NOMO-1 treated with DMSO at 0.1 percent for 48 hours (cell line): Measurements from ENCODE around the gene NFATC3.

ENCODE experiments used
- DNase-seq: peaks from one replicate; lab custom pipeline; 2025; ENCODE audit not compliant: unreplicated experiment; lab: John Stamatoyannopoulos, UW

NFATC3 gene

DNA sequence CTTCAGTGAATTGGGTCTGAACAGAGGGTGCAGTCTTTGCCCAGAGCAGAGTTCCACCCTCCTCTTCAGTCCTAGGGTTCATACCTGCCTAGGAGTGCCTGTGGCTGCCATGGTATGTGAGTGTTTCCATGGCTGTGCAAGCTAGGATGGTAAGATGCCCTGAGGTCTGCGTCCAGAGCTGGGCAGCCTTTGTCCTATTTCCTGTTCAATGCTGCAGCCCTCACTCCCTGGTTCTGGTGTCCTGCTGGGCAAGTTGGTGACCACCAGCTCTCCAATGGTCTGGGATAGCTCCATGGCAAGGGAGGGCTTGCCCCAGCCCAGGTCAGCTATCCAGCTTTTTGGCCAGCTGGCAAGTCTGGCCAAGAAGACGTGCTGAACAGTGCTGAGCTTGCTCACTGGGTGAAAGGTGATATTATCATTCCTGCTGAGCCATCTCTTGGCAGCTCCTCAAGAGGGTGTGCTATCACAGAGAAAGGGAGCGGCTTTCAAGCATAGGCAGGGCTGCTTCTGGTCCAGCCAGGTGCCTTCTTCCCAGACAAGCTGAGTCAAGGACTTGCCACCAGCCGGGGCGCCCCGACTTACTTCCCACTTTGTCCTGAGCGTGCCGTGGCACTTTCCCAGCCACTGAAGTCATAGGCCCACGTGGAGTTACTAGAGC lies 13.0 kb upstream of the NFATC3 start:
- DNase-seq, result no peak

DNA sequence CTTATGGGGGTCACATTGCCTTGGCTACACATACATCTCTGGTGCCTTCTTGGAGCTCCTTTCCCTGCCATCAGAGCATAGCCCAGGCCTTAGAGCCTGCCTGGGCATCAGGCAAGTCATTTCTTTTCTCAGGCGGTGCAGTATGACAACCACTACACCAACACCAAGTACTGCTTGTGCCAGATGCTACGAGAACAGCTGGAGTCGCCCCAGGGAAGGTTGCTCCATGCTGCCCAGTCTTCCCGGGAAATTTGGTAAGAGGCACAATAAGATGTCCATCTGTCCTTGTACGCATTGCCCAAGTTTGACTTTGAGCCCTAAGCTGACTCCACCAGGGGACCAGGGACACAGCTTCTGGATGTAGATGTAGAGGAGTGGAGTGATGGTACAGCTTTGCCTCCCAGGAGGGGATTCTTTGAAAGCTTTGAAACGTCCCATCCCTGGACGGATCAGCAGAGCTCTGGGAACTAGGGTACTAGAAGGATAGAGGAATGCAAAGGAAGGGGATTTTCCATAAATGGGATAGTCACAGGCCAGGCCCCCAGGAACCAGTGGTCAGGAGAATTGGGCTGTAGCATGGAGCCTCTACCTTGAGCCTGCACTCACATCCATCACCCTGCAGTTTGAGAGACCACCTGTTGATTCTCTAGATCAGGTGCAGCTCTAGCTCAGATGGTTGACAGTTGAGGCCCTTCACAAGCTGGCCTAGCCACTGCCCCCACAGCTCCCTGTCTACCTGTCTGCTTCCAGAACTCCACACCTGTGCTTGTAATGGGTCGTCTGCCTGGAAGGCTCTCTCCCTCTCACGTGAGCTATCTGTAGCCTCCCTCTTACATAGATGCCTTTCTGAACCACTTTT lies 11.0 kb upstream of the NFATC3 start:
- DNase-seq, result no peak

DNA sequence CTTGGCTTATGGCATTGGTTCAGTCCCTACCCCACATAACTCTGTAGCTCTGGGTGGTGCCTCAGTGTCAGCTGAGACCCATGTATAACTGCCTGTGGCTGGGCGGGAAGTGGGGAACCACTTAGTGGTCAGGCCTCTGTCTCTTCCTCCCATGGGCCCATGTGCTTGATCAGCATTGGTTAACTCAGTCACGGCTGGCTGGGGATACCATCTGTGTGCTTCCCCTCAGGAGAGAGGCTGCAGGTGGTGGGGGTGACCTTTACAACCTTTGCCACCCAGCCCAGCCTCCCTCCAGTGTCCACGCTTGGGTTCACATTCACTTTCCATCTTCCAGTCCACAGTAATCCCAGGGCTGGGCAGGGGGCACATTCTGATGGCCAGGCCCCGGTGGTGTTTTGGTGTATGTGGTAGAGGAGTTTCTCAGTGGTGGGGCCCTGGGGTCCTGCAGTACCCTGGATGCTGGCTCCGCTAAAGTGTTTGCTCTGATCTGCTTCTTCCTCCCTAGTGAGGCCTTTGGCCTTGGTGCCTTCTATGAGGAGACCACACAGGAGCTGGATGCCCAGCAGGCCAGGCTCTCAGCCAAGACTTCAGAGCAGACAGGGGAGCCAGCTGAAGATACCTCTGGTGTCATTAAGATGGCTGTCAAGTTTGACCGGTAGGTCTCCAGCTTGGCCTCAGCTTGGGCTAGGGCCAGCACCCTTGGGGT lies 10.2 kb upstream of the NFATC3 start:
- DNase-seq, result peak; percentile 86

DNA sequence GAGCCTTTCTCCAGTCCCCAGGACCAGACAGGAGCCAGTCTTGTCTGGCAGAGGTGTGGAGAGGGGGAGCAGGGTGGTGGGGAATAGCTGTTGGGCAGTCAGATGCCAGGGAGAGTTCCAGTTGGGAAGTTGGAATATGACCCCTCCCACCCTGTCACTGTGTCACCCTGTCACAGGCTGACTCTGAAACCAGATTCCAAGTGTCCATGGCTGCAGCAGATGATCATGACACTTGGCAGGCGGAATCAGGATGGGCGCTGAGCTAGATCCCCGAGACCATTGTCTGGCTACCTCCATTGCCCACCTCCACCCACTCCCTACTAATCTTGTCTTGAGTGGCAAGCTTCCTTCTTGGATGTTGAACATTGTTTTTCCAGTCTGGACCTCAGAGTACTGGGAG lies 9.2 kb upstream of the NFATC3 start:
- DNase-seq, result no peak

DNA sequence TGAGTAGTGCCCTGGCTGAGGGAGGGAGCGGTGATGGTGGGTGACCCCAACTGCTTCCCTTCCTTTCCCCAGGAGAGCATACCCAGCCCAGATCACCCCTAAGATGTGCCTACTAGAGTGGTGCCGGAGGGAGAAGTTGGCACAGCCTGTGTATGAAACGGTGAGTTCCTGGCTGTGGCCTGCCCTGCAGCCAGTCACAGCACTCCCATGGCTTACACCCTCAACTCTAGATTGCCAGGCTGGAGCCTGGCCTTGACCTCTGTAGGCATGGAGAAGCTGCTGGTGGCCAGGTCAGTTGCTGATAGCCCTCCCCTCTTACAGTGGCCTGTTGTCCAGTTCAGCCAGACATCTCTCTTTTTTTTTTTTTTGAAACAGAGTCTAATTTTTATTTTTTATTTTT lies 8.6 kb upstream of the NFATC3 start:
- DNase-seq, result no peak

DNA sequence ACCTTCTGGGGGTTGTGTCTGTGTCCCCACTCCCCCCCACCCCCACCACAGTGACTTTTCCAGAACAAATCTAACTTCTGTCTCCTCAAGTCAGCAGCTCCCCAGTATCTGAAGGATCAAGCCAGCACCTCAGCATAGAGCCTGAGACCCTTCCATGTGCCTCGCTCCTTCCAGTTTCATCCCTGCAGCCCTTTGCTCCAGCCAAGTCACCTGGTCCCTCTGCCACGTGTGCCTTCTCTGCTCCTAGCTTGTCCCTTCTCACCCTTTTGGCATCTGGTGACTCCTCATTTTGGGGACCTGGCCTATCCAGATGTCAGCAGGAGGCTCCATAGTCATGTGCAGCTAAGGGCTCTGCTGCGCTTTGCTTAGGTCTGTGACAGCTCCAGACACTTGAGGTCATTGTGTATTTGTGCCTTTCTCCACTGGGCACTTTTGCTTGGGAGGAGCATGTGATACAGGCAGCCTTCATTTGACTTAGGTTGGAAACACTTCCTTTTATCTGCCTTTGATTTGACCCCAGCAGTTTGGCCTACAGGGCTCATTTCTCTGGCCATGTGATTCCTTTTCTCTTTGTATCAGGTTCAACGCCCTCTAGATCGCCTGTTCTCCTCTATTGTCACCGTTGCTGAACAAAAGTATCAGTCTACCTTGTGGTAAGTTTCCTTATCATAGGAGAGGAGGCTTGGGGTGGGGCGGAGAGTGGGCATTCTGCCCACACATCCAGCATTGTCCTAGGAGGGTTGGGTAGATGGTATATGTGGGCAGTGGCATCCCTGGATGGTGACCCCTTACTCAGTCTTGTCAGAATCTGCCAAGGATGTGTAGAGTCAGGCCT lies 7.1 kb upstream of the NFATC3 start:
- DNase-seq, result no peak

DNA sequence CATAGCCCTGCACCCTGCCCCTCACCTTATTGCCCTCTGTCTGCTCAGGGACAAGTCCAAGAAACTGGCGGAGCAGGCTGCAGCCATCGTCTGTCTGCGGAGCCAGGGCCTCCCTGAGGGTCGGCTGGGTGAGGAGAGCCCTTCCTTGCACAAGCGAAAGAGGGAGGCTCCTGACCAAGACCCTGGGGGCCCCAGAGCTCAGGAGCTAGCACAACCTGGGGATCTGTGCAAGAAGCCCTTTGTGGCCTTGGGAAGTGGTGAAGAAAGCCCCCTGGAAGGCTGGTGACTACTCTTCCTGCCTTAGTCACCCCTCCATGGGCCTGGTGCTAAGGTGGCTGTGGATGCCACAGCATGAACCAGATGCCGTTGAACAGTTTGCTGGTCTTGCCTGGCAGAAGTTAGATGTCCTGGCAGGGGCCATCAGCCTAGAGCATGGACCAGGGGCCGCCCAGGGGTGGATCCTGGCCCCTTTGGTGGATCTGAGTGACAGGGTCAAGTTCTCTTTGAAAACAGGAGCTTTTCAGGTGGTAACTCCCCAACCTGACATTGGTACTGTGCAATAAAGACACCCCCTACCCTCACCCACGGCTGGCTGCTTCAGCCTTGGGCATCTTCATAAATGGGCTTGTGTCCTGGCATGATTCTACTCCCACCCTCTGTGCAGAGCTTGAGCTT lies 6.3 kb upstream of the NFATC3 start:
- DNase-seq, result no peak

DNA sequence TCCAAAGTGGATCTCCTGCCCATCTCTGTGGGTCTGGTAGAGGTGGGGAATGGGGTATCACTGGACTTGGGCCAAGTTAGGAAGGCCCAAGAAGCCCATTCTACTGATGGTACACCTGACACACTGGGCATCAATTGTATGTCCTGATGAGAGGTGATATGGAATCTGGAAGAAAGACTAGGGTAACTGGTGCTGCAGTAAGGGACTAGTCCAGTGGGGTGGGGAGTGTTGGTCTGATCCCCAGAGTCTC lies 5.9 kb upstream of the NFATC3 start:
- DNase-seq, result no peak

DNA sequence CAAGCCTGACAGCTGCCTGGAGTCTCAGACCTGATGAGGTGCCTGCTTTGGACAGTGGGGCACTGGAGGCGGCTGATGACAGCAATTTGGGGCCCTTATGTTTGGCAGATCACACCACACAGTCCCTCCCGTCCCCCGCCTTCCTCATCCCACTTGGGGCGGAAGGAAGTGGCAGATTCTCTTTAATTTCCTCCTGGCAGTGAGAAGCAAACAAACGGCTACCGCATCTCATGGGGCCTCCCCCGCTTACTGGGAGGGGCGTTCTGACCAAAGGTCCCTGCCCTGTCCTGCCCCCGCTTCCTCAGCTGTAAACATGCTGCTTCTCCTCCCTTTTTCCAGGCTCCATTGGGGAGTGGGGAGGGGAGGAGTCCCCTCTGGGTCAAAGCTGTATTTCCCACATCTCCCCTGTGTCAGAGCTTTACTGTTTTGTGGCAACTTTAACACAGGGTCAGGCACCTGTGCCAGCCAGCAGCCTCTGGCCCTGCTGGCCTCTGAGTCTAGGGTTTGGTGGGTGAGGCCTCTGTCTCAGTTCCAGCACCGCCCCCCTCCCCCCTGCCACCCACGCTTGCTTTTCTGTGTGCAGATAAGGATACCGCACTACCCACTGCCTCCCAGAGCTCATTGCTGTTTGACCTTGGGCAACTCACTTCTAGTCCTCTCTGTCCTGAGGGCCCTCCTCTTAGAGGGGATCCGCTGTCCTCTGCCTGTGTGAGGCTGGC lies 5.4 kb upstream of the NFATC3 start:
- peak; percentile 92 for DNase-seq

DNA sequence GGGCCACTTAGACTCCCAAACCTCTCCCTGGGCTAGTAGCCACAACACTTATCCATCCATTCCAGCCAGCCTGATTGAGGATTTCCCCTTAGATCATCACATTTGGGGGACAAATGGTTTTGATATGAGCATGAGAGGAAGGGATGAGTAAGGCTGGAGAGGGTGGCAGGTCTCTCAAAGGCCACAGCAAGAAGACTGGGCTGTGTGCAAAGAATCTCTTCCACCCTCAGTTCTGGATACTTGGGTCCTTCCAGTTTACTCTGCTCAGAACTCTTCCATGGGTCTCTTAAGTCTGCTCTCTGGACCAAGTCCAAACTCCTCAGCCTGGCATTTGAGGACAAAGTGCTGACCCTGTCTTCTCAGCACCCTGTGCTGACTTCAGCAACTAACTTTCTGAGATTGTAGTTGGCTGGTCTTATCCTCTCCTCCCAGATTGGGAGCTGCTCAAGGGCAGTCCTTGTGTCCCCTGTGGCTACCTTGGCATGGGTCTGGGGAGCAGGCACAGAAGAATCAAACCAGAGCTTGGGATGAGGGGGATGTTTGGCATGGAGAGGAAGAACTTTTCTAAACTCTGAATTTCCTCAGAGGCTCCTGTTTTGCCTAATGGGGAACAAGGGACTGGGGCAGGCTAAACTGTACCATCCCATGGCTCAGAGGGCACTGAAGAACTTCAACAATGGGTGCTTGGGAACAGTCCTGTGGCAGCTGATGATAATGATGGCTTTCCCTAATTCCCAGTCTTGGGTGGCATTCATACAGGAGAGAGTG lies 3.1 kb upstream of the NFATC3 start:
- DNase-seq, result no peak

DNA sequence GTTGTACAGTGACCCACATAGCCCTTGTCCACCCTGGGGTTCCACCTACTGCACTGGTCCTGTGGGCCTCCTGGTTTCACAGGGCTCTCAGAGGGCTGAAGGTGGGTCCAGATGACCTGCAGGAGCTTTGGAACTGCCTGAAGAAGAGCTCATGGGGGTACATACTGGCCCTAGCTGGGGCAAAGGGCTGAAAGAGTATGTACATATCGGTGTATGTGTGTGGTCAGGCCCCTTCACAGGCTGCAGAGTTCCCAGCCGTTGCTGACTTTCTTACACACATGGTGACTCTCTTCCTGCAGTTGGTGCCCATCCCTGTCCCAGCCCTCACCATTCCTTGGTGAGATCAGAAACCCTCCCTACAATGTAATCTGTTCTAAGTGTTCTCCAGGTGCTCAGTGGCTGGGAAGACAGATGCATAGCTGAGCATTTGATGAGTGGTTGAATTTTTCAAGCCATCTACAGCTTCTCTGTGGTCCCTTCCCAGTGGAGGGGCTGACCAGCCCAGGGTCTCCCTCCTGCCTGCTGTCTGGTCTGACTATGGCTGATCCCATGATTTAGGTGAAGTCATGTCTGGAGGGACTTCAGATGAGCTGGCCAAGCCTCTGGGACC lies 2.4 kb upstream of the NFATC3 start:
- no peak for DNase-seq

DNA sequence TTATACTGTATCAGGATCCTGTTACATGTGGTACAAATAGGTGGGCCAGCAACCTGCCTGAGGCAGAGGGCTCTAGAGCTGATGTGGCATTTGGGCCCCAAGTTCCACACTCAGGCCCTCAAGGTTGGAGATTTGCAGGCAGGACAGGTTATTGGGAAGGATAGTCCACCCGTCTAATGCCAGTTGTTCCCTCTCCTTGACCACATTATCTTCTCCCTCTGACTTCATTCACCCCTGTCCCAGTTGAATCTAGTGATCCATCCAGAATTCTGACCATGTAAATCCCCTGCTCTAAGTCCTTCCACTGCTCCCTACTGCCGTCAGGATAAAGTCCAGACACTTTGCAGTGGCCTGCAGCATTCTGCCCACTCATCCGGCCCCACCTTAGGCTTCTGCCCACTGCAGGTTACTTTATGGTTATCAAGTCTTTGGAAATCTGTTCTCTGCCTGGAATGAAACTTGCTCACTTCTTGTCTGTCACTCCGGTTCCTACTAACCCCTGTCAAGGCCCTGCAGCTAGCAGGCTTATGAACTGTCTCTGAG lies 1.9 kb upstream of the NFATC3 start:
- no peak for DNase-seq

DNA sequence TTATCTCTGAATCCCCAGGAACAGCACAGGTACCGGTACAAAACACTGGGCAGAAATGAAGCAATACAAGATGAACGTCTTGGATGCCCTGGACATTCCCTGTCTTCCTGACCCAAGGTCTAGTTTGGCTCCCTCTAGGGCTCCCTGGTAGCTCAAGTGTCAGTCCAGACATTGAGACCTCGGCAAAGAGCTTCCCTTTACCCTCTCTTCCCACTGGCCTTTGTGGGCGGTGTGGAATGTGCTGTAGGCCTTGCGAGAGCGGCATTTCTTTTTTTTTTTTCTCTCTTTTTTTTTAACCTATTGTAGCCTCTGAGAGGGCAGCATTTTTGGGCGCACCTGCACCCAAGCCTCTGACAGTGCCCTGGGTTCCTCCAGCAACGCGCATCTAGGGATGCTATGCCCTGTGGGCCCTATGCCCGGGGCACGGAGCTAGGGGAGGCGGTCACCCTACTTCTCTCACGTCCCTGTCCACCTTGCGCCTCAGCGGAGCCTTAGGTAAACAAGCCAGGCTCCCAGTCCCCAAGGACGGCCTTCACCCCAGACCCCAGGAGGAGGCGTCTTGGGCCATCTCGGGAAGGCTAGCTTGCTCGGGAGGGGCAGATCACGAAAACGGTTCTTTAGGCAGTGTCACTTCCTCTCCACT lies 1.2 kb upstream of the NFATC3 start:
- no peak for DNase-seq

DNA sequence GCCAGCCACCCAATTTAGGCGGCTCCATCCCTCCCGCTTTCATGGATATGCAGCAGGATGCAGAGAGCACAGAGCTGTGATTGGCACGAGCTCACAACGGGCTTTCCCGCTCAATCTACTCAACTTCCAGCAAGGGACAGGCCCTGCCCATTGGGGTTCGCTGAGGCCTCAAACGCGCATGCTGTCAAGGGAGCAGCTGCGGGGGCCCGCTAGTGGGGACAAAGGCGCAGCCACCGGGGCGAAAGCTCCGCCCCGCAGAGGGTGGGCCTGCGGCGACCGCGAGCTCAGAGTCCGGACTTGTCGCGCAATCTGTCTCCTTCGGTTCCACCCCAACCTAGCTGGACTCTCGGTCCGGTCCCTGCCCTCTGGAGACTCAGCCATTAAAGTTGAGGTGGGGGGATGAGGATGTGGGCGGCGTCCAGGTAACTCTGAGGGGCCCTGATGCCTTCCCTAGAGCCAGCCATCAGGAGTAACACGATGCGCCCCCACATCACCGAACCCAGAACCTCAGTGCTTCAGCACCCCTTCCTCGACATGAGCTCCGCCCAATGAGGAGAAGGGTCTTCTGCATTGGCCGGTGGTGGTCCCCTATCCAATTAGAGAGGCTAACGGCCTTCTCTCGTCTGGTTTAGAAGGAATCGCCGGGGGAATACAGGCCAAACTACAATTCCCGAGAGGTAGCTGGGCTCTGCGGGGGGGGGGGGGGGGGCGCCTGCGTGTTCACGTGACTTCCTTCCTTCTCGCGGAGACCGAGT lies 489 bp upstream of the NFATC3 start:
- DNase-seq, result peak; percentile 91

DNA sequence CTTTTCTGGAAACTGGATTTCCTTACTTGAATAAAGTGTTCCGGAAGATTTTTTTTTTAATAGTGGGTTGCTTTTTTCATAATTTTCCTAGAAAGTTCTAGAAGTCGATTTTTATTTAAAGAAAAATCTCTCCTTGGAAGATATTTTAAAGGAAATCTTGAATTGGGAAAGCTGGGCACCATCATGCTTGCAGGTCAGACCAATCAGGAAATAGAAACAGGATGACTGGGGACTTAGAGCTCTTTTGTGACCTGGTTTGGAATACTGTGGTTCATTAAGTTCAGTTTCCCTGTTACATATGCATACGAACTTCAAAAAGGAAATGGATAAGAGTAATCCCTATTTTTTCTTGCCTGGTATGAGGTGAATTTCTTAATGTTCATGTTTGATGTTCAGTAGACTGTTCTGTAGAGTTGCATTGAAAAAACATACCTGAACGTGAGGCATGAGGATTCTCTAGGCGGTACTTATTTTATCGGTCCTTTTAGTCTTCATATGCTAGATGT lies 1.2 kb downstream of the NFATC3 start:
- DNase-seq, result peak; percentile 14

DNA sequence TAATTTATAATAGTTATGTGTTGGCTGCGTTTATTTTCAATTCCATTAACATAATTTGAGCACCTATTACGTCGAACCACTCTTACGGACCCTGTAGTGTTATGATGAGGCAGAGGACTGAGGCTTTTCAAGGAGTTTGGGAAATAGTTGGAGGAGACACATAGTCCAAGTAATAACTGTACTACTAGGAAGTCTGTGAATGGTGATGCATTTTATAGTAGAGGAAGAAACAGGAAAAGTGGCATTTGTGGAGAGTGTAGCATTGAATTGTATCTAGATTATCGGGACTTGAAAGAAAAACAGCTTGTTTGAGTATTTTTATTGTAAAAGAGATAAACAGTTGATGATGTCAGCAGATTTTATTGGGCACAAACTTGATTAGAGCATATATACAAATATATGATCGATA lies 1.7 kb downstream of the NFATC3 start:
- DNase-seq, result no peak

DNA sequence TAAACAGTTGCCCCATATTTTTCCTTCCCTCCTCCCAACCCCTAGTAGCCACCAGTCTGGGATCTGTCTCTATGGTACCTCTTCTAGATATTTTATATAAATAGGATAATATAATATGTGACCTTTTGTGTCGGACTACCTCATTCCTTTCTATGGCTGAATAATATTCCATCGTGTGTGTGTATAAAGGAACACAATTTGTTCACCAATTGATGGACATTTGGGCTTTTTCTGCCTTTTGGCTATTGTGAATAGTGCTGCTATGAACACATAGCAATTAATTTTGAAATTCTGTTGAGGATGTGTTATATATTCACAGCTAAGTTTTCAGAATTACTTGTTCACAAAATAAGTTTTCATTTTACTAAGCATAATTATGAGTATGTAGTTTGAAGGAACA lies 2.5 kb downstream of the NFATC3 start:
- no peak for DNase-seq
